Activated effector memory CD4-positive, alpha-beta T cell treated with anti-CD3 and anti-CD28 coated beads, Interleukin-2, amount 50 U/mL, for 16 hours (primary cell): ENCODE results near the gene RANBP17.
"Not testable (repeated sequence)": the region's sequence is repeated elsewhere in the genome, so short reads cannot be mapped to it uniquely, and the experiment has no call there.

ENCODE experiments used
- DNase-seq: peaks from one replicate; pipeline ENCODE4 v3.0.0-alpha.2; 2020

RANBP17 gene

DNA sequence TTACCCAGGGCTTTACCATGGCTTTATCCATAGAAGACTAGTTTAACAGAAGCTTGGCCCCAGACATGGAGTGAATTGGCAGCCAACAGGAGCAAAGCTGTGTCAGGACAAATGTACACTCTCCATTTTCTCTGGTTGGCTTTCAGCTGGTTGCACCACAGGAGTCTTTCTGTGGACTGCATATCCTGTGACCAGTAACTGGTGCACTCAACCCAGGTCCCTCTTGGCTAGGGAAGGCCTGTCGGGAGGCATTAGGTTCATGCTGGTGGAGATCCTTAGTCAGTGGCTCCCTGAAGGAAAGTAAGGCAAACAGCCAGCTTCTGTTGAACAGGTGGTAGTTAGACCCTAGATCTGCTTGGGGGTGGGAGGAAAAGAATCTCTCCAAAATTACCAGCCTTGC, 300.3 kb downstream of the RANBP17 start:
- DNase-seq, result no peak

DNA sequence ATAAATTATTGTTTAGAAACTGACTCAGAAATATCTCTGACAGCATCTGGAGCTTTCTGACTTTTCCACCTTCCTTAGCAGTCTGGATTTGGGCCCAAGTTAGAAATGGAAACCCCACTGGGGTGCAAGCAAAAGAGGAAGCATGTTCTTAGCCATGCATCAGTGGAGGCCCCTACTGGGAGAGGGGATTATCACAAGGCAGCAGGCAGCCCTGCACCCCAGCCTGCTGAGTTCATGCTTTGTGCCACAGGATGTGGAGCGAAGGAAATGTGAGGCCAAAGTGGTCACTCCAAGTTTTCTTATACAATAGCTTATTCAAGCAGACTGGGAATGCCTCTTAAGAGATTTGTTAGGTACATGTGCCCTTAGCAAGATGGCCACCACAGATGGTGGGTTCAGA, 300.8 kb downstream of the RANBP17 start:
- DNase-seq, result no peak

DNA sequence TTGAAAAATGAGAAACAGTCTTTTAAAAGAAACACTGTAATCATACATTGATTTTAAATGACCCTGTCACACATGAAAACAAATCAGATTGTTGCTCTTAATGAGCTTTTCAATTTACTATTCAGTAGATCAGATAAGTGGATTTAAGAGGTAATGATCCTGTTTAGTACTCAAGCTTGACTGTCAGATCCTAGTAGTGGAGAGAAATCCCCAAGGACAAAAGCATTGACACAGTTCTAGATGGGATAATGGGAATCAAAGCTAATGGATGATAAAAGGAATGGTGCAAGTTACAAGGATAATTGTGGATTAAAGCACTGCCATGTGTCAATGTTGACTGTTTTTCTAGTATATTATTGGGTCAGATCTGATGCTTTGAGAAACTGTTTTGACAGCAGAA, 304.9 kb downstream of the RANBP17 start:
- DNase-seq, result no peak

DNA sequence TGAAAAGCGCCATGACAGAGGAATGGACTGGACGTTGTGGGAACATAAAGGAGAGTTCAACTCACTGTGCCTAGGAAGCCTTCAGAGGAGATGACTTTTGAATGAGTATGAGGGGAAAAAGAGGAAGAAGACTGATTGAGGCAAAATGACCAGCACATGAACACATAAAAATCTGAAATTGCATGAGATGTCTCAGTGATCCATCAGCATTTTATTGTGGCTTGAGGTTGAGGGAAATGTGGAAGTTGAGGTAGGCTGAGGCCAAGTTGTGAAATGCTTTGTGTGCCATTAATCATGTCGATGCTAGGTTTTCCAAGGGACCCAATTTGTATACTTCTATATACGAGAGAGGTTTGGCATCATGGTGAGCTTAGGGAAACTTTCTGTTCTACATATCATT, 306.4 kb downstream of the RANBP17 start:
- DNase-seq, result no peak

DNA sequence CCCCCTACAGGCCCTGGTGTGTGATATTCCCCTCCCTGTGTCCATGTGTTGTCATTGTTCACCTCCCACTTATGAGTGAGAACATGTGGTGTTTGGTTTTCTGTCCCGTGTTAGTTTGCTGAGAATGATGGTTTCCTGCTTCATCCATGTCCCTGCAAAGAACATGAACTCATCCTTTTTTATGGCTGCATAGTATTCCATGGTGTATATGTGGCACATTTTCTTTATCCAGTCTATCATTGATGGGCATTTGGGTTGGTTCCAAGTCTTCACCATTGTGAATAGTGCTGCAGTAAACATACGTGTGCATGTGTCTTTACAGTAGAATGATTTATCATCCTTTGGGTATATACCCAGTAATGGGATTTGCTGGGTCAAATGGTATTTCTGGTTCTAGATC, 313.1 kb downstream of the RANBP17 start:
- DNase-seq, result not testable (repeated sequence)

DNA sequence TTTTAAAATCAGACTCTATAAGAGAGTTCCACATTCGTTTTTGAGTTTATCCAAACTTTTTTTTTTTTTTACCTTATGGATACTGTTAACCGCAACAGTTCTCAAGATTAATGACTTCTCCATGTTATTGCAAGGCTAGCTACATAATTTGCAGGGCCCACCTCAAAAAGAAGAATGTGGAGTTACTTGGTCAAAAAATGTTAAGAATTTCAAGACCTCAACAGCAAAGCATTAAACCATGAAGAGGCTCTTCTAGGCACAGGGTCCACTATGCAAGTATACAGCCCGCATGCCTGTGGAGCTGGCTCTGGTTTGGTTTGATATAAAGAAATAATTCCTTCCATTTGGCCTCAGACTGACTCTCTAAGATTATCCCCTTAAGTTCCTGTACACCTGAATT, 313.9 kb downstream of the RANBP17 start:
- no peak for DNase-seq

DNA sequence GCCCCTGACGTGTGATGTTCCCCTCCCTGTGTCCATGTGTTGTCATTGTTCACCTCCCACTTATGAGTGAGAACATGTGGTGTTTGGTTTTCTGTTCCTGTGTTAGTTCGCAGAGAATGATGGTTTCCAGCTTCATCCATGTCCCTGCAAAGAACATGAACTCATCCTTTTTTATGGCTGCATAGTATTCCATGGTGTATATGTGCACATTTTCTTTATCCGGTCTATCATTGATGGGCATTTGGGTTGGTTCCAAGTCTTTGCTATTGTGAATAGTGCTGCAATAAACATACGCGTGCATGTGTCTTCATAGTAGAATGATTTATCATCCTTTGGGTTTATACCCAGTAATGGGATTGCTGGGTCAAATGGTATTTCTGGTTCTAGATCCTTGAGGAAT, 316.4 kb downstream of the RANBP17 start:
- not testable (repeated sequence) for DNase-seq

DNA sequence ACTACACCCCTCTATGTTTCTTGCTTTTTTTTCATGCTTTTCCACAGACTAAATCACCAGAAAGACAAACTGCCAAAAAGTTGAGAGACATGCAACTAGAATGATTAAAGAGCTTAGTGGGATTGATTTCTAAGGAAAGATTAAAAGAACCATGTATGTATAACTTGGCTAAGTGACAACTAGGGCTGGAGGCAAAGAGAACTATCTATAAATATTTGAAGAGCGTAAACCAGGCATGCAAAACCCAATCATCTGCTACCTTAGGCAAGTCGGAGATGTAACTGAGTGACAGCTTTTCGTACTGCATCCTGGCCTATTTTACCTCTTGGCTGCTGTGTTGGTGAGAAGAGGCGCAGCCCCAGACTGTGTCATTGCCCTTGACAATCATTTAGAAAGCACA, 326.2 kb downstream of the RANBP17 start:
- no peak for DNase-seq

DNA sequence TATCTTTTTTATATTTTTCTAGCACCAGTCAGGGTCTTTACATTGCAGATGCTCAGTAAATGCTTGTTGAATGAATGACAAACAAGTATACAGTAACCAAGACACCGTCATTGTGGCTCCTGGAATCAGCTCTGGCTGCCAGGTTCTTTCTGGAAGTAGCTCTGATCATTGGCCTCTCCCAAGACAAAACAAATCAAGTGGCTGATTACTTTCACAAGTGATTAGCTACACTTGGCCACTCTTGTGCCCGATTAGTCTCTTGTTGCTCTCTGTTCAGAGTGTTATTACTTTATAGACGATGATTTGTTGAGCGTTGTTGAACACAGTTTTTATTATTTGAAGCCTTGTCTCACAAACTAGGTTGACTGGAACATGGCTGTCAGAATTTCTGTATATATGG, 327.6 kb downstream of the RANBP17 start:
- no peak for DNase-seq

DNA sequence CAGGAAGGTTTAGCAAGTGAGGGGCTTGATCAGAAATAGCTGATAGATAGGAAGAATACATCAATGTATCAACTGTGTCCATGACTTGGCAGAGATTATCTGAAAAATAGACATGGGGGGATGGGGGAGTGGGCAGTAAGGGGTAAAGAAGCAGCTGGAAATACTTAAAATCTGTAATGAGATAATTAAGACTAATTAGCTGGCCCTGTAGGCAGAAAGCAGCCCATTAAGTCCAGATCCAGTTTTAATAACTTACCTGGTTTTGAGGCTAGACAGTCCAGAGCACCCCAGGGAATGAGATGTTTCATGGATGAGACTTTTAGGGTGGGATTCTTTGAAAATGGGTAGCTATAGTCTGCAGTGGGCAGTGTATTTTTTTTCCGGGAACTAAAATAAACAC, 330.3 kb downstream of the RANBP17 start:
- DNase-seq, result no peak

DNA sequence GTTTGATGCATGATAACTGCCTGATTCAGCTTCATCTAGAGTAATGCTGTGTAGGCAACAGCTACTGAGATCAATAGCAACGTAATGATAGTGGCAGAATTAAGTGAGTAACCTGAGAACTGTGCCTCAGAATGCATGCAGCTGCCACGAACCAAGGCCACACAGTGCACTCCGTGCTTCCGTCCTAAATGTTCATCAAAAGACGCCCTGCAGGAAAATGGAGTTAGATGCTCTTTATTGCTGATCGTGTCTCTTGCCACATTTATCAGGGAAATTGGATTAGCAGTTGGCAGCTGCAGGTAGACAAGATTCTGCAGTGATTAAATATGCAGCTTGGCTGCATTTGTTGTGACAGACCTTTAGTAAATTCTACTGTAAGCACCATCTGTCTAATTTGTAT, 339.5 kb downstream of the RANBP17 start:
- no peak for DNase-seq

DNA sequence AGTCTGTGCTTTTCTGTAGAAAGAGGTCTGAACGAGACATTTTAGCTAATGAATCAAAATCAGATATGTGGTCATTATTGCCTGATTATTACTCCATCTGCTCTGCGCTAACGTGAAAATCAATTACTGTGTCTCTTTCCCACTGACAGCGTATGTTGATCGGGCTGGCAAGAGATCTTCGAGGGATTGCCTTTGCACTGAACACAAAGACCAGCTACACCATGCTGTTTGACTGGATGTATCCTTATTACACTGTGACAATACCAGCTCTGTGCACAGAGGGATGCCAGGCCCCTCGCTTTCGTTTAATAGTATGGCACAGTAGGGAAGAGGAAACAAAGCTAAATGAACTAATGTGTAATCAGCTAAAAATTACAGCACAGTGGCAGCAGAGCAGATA, 343.6 kb downstream of the RANBP17 start:
- DNase-seq, result no peak

DNA sequence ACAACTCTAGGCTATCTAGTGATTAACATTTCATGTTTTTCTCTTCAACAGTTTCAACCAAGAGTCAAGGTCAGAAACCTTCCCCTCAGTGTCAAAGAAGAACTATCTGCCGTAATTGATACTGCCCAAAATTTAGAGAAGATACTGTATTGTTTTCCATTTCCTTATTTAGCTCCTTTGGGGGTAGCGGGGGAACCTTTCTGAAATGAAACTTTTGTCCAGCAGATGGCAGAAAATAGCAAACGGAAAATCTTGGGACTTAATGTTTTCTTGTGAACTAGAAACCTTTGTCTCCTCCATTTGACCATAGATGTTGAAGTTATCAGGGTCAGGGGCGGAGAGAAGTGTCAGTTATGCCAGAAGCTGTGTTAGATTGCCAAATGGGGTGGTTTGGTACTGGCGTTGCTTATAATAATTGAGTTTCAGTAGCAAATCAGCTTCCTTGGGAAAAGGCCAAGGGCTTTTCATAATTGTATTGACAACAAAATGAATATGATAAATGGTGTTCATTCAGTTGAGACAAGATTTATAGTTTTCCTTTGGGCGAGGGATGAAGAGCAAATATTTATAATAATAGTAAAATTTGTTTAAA, 345.5 kb downstream of the RANBP17 start:
- DNase-seq, result no peak

DNA sequence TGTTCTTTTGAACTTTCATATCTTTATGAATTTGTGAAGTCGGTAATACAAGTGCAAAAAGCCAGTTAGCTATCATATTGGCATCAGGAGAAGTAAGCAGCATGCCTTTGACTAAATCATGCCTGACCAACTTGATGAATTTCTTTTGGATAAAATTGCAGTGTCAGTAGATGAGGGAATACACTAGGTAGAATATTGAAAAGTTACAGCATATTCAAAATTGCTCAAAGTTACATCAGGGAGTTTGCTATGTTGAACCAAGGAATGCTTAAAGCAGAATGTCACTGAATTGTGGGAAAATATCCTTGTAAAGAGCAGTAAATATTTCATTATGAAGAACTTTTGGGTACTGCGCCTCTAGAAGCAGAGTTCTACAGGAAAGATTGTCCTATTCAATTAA, 360.1 kb downstream of the RANBP17 start:
- no peak for DNase-seq

DNA sequence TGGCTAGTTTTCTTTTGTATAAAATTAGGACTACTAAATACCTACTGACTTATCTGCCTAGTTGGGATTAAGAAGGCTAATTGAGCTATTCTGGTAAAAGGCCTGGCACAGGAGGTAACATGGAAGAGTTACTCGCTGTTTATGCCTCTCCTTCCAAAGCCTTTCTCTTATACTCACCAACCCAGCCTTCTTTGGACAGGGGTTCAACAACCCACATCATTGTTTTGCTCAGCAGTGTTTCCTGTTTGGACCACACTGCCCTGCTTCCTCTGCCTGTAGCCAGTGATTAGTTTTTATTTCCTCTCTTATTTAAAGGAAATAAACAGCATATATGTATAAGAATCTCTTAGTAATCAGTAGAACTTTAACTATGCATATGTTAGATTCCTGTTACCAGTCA, 362.1 kb downstream of the RANBP17 start:
- no peak for DNase-seq

DNA sequence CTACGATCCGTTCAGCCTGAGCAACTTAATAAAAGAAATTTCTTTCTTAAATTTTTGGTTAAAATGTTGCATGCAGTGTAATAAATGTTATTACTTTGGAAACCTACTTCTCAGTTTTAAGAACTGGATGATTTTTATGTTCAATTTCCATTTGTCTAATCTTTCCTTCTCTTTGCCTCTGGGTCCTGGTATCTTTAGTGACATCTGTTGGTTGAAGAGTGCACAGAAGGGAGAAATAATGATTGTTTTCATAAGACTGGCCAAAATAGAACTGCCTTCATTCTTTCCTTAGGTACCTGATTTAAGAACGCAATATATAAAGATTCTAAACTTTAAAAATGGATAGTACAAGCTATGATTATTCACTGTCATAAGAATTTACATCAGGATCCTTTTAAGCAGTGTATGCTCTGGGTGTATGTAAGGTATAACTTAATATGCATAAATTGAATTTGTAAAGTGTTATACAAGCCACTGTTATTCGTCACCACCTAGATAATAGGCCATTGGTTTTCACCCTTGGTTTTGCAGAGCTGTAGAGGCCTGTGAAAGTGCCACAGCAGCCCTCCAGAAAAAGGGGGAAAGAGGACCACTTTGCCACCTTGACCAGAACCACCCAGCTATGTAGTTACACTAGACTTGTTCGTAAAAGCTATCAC, 364.4 kb downstream of the RANBP17 start:
- DNase-seq, result no peak

DNA sequence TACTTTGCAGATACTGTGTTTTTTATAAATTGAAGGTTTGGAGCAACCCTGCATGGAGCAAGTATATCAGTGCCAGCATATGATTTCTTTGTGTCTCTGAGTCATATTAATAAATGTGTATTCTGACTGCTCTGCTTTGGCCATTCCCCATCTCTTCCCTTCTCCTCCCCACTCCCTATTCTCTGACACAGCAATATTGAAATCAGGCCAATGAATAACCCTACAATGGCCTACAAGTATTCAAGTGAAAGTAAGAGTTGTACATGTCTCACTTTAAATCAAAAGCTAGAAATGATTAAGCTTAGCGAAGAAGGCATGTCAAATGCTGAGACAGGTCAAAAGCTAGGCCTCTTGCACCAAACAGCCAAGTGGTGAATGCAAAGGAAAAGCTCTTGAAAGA, 365.0 kb downstream of the RANBP17 start:
- no peak for DNase-seq

DNA sequence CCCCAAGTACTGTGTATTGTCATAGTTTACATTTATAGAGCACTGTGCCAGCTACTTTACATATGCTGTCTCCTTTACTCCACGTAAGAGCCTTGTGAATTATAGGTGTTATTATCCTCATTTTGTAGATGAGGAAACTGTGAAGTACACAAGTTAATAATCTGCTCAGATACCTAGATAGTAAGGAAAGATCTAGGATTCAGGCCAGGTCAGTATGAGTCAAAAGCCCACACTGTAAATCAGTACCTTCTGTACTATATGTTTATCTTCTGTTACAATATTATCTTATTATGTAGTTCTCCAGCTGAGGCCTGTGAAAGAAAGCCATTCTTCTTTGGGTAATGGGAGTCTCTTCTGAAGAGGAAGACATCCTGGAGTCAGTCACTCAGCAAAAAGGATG, 374.8 kb downstream of the RANBP17 start:
- no peak for DNase-seq

DNA sequence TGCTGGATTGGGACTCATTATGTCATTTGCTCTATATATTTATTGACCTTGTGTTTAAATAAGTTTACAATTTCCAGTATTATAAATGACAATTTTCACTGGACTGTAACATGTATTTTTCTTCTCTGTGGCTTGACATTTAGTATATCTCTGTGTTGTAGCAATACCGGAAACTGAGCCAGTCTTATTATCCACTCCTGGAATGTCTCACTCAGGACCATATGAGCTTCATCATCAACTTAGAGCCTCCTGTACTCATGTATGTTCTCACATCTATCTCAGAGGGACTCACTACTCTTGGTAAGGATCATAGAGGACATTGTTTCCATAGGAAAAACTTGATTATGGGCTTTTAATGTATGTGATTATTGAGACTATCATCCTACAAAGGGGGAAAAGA, 380.7 kb downstream of the RANBP17 start:
- DNase-seq, result no peak

DNA sequence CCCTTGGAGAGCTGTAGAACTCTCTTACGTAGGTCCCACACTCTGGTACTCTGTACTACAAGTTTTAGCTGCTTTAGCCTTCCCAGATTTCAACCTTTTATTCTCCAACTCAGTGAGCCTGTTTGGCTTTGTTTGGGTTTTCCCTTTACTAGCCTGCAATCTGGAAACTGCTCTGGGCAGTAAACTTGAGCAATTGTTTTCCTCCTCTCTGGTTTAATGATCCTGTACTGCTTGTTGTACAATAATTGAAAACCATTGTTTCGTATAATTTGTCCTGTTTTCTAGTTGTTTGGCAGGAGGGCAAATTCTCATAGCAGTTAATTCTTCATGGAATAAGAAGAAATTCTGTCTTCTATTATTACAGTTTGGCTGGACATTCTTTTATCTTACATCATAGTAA, 384.4 kb downstream of the RANBP17 start:
- no peak for DNase-seq

DNA sequence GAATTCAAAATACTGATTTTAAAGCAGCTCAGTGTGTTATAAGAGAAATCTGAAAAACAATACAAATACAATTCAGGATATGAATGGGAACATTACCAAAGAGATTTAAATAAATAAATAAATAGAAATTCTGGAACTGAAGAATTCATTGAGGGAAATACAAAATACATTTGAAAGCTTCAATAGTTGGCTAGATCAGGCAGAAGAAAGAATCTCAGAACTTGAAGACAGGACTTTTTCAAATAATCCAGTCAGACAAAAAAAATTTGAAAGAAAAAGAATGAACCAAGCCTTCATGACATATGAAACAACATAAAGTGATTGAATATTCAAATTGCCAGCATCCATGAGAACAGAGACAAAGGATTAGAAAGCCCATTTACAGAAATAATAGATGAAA, 387.6 kb downstream of the RANBP17 start:
- no peak for DNase-seq

DNA sequence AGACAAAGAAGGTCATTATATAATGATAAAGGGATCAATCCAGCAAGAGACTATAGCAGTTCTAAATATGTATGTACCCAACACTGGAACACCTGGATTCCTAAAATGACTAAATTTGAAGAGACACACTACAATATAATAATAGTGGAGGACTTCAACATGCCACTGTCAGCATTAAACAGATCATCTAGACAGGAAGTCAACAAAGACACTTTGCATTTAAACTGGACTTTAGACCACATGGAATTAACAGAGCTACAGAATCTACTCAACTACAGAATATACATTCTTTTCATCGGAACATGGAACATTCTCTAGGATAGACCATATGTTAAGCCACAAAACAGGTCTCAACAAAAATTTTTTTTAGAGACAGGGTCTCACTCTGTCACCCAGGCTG, 388.9 kb downstream of the RANBP17 start:
- DNase-seq, result no peak

DNA sequence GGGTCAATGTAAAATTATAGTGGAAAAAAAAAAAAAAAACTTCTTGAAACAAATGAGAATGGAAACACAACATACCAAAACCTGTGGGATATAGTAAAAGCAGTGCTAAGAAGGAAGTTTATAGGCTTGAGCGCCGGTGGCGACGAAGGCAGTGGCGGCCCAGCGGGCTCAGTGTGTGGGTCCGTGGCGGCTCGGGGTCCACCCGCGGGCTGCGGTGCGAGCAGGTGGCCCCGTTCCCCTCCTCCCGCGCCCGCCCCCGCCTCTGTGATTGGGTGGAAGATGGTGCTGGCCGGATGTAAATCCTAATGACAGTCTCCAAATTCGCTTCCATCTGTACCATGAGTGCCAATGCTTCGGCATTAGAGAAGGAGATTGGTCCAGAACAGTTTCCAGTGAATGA, 389.7 kb downstream of the RANBP17 start:
- no peak for DNase-seq

DNA sequence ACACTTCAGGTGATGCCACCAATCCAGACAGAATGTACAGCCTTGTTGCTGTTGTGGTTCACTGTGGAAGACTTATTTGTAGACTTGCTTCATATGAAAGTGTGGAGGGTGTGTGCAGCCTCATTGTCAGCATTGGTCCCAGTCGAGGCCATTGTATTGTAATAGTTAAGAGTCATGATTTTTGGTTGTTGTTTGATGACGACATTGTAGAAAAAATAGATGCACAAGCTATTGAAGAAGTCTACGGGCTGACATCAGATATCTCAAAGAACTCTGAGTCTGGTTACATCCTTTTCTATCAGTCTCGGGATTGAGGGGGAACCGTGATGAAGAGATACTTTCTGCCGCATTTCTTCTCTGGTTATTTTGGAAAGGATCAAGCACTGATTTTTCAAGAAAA, 390.9 kb downstream of the RANBP17 start:
- DNase-seq, result no peak

DNA sequence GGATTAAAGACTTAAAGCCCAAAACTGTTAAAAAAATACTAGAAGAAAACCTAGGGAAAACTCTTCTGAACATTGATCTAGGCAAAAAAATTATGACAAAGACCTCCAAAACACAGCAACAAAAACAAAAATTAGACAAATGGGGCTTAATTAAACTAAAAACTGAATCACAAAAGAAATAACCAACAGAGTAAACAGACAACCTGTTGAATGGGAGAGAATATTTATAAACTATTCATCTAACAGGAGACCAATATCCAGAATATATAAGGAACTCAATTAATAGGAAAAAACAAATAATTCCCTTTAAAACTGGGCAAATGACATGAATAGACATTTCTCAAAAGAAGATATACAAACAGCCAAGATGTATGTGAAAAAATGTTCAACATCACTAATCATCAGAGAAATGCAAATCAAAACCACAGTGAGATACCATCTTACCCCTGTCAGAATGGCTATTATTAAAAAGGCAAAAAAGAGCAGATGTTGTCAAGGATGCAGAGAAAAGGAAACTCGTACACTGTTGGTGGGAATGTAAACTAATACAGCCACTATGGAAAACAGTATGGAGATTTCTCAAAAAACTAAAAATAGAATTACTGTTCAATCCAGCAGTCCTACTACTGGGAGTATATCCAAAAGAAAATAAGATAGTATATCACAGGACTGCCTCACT, 397.1 kb downstream of the RANBP17 start:
- DNase-seq, result no peak
